PC-3 (cell line): Measurements from ENCODE around the gene CRY1. TPM values are rescaled to one million over a fixed set of nuclear protein-coding genes. Genes with fewer than 3 reads are reported as not detected.

Experiments used
- ATAC-seq: fragments of 200-7000 bp; cut with Tn5 transposase; 2 replicates; pipeline ENCODE4 v1.9.1; 2020; ENCODE audit warnings: mild to moderate bottlenecking, moderate library complexity
- BruUV-seq: library from RNA; stranded (reverse); fragments of 400-500 nt; replicated peaks from 2 replicates; lab custom pipeline; 2021; lab: Mats Ljungman, UMichigan
- CTCF ChIA-PET: fragments of 300-600 bp; sonication (Branson Sonifier 250); formaldehyde crosslinking; loops from one replicate; lab custom pipeline; 2022; ENCODE audit warnings: antibody characterized with exemption; lab: Charles Lee
- POLR2A ChIA-PET: fragments of 300-600 bp; sonication (Branson Sonifier 250); formaldehyde crosslinking; loops from one replicate; lab custom pipeline; 2022; ENCODE audit warnings: antibody characterized with exemption; ENCODE audit not compliant: unreplicated experiment; lab: Charles Lee
- DNase-seq: peaks from one replicate; pipeline ENCODE4 v3.0.0-alpha.2; 2015
- H2AFZ ChIP-seq: fragments of 300-600 bp; sonication (generic); 2 replicates; pipeline ENCODE4 v1.6.0; 2016; ENCODE audit warnings: antibody characterized with exemption, low read length
- H3F3A ChIP-seq: fragments of 300-600 bp; sonication (generic); one replicate; pipeline ENCODE4 v1.6.0; 2017; ENCODE audit warnings: antibody characterized with exemption, low read length, control low read depth, mild to moderate bottlenecking; ENCODE audit not compliant: unreplicated experiment
- H3K27ac ChIP-seq: fragments of 300-600 bp; sonication (generic); 2 replicates; pipeline ENCODE4 v1.5.1; 2016; ENCODE audit warnings: mild to moderate bottlenecking, low read length
- H3K27me3 ChIP-seq: fragments of 300-600 bp; sonication (generic); 2 replicates; pipeline ENCODE4 v1.6.1; 2016; ENCODE audit warnings: low read length, mixed read lengths
- H3K36me3 ChIP-seq: fragments of 300-600 bp; sonication (generic); 2 replicates; pipeline ENCODE4 v1.6.1; 2016; ENCODE audit warnings: low read depth, mixed run types, low read length, mixed read lengths
- H3K4me1 ChIP-seq: fragments of 300-600 bp; sonication (generic); 2 replicates; pipeline ENCODE4 v1.5.1; 2016; ENCODE audit warnings: low read length; ENCODE audit not compliant: insufficient read depth
- H3K4me2 ChIP-seq: fragments of 300-600 bp; sonication (generic); 2 replicates; pipeline ENCODE4 v1.6.0; 2016; ENCODE audit warnings: low read length
- H3K4me3 ChIP-seq: fragments of 300-600 bp; sonication (generic); 2 replicates; pipeline ENCODE4 v1.5.1; 2016; ENCODE audit warnings: mild to moderate bottlenecking, low read length, mixed read lengths
- H3K79me2 ChIP-seq: fragments of 300-600 bp; sonication (generic); 2 replicates; pipeline ENCODE4 v1.6.1; 2017; ENCODE audit warnings: low read length, mixed read lengths
- H3K9ac ChIP-seq: fragments of 300-600 bp; sonication (generic); 2 replicates; pipeline ENCODE4 v1.6.0; 2016; ENCODE audit warnings: mild to moderate bottlenecking, low read length
- H3K9me2 ChIP-seq: fragments of 300-600 bp; sonication (generic); replicated peaks from 2 replicates; pipeline ENCODE4 v1.6.1; 2016; ENCODE audit warnings: mixed run types, low read length, mixed read lengths
- H3K9me3 ChIP-seq: fragments of 300-600 bp; sonication (generic); 2 replicates; pipeline ENCODE4 v1.6.1; 2016; ENCODE audit warnings: low read length, mixed read lengths
- H4K20me1 ChIP-seq: fragments of 300-600 bp; sonication (generic); 2 replicates; pipeline ENCODE4 v1.6.1; 2016; ENCODE audit warnings: low read length, mixed read lengths
- EZH2 ChIP-seq: fragments of 300-600 bp; sonication (generic); IDR thresholded peaks from one replicate; pipeline ENCODE4 v1.6.1; 2017; ENCODE audit warnings: antibody characterized with exemption, mild to moderate bottlenecking, low read length; ENCODE audit not compliant: unreplicated experiment
- EZH2phosphoT487 ChIP-seq: fragments of 300-600 bp; sonication (generic); IDR thresholded peaks from 2 replicates; pipeline ENCODE4 v1.6.1; 2018; ENCODE audit warnings: mild to moderate bottlenecking, antibody characterized with exemption, low read length, borderline replicate concordance
- intact Hi-C: fragments of 100-400 bp; cut with micrococcal nuclease; formaldehyde crosslinking; loops from 2 replicates; pipeline ENCODE4 v1.9.0; 2023
- total RNA-seq: library from RNA; depleted of rRNA; stranded (reverse); fragments of >200 nt; gene quantifications from 2 replicates; pipeline ENCODE4 v1.2.3, GENCODE V29; 2014
- TF ChIP-seq, protein P1 (sequence below): fragments of 300-600 bp; sonication (generic); conservative IDR thresholded peaks from 2 replicates; pipeline ENCODE4 v1.5.1; 2017; ENCODE audit warnings: antibody characterized with exemption, low read depth, mild to moderate bottlenecking, low read length

Gene CRY1
- total RNA-seq, 1 experiment from 2014 or later = 32.0 TPM

DNA sequence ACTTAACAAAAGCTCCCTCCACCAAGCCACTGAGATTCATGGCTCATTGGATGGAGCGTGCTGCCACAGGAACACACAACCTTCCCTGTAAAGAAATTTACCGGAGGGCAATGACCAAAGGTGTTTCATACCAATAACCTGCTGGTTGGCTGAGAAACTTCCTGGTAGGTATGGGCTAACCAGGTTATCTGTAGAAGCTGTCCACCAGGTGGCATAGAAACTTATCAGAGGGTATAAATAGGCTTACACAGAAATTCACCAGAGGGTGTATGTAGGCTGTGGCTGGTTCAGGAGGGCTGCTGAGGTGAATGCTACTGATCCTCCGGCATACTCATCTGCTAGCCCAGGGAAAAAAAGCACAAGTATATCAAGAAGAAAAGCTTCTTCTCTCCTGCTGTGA is 79.3 kb downstream of the CRY1 start:
- H3F3A ChIP-seq = no peaks in the 10 kb centered on the region
- ChIA-PET CTCF (interaction anchor here (0.6 kb wide), 1 partner anchor 90 kb away, joined by 3 read pairs; no protein-coding TSS in a partner anchor), POLR2A (interaction anchor here (0.7 kb wide), 1 partner anchor 1508 kb away, joined by 3 read pairs; no protein-coding TSS in a partner anchor)
- H3K9me2 ChIP-seq = no peaks in the 10 kb centered on the region
- no peaks in the 10 kb centered on the region for H3K9me3 ChIP-seq
- no peaks in the 10 kb centered on the region for H3K36me3 ChIP-seq
- DNase-seq (peak; percentile 92), ATAC-seq (peak; percentile 100)
- no peak overlapping the region for H3K4me3 ChIP-seq
- H3K4me1 ChIP-seq = no peaks in the 10 kb centered on the region
- intact Hi-C loops = loop anchor here (1.0 to 5.0 kb wide), 2 partner anchors 43 to 90 kb away; no protein-coding TSS in a partner anchor
- no peak overlapping the region for H3K9ac ChIP-seq
- H3K4me2 ChIP-seq = no peak overlapping the region
- no peaks in the 10 kb centered on the region for H4K20me1 ChIP-seq
- H3K27ac ChIP-seq = no peak overlapping the region
- TF ChIP-seq EZH2phosphoT487 (no peak), EZH2 (no peak)
- TF ChIP-seq, protein P1, sequence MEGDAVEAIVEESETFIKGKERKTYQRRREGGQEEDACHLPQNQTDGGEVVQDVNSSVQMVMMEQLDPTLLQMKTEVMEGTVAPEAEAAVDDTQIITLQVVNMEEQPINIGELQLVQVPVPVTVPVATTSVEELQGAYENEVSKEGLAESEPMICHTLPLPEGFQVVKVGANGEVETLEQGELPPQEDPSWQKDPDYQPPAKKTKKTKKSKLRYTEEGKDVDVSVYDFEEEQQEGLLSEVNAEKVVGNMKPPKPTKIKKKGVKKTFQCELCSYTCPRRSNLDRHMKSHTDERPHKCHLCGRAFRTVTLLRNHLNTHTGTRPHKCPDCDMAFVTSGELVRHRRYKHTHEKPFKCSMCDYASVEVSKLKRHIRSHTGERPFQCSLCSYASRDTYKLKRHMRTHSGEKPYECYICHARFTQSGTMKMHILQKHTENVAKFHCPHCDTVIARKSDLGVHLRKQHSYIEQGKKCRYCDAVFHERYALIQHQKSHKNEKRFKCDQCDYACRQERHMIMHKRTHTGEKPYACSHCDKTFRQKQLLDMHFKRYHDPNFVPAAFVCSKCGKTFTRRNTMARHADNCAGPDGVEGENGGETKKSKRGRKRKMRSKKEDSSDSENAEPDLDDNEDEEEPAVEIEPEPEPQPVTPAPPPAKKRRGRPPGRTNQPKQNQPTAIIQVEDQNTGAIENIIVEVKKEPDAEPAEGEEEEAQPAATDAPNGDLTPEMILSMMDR = peak; percentile 81
- H3K79me2 ChIP-seq = no peaks in the 10 kb centered on the region
- H2AFZ ChIP-seq = no peak overlapping the region
- BruUV-seq = no TSS peak
- H3K27me3 ChIP-seq = no peaks in the 10 kb centered on the region

DNA sequence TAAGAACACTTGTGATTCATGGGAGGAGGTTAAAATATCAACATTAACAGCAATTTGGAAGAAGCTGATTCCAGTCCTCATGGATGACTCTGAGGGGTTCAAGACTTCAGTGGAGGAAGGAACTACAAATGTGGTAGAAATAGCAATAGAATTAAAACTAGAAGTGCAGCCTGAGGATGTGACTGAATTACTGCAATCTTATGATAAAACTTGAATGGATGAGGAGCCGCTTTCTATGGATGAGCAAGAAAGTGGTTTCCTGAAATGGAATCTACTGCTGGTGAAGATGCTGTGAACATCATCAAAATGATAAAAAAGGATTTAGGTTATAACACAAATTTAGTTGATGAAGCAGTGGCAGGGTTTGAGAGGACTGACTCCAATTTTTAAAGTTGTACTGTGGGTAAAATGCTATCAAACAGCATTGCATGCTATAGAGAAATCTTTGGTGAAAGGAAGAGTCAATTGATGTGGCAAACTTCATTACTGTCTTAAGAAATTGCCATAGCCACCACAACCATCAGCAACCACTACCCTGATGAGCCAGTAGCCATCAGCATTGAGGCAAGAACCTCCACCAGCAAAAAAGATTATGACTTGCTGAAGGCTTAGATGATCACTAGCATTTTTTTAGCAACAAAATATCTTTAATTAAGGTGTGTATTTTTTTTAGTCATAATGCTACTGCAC is 80.5 kb downstream of the CRY1 start:
- intact Hi-C loops = loop anchor here (5.0 kb wide), 1 partner anchor 44 kb away; no protein-coding TSS in a partner anchor
- TF ChIP-seq EZH2 (no peak), EZH2phosphoT487 (no peak)
- TF ChIP-seq, protein P1 = no peak
- no peaks in the 10 kb centered on the region for H3K9me2 ChIP-seq
- no peaks in the 10 kb centered on the region for H3K27me3 ChIP-seq
- ChIA-PET CTCF (interaction anchor here (0.6 kb wide), 1 partner anchor 535 kb away, joined by 5 read pairs; no protein-coding TSS in a partner anchor), POLR2A (no interaction called here)
- no peak overlapping the region for H2AFZ ChIP-seq
- H3K4me2 ChIP-seq = no peak overlapping the region
- H3K36me3 ChIP-seq = no peaks in the 10 kb centered on the region
- DNase-seq (no peak), ATAC-seq (no peak)
- H3K9me3 ChIP-seq = no peaks in the 10 kb centered on the region
- no peaks in the 10 kb centered on the region for H4K20me1 ChIP-seq
- H3K4me3 ChIP-seq = no peak overlapping the region
- H3K27ac ChIP-seq = no peak overlapping the region
- no peaks in the 10 kb centered on the region for H3K79me2 ChIP-seq
- H3F3A ChIP-seq = no peaks in the 10 kb centered on the region
- no peak overlapping the region for H3K9ac ChIP-seq
- no TSS peak for BruUV-seq
- no peaks in the 10 kb centered on the region for H3K4me1 ChIP-seq

DNA sequence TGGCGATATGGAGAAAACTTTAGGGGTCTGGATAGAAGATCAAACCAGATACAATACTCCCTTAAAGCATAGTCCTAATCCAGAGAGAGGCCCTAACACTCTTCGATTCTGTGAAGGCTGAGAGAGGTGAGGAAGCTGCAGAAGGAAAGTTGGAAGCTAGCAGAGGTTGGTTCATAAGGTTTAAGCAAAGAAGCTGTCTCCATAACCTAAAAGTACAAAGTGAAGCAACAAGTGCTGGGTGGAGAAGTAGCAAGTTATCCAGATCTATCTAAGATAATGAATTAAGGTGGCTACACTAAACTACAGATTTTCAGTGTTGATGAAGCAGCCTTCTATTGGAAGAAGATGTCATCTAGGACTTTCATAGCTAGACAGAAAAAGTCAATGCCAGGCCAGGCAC is 81.8 kb downstream of the CRY1 start:
- Histone ChIP-seq H4K20me1 (no peaks in the 10 kb centered on the region), H3K27me3 (no peaks in the 10 kb centered on the region), H3K4me1 (no peaks in the 10 kb centered on the region), H3K9me2 (no peaks in the 10 kb centered on the region), H3K79me2 (no peaks in the 10 kb centered on the region), H3F3A (no peaks in the 10 kb centered on the region), H3K9me3 (no peaks in the 10 kb centered on the region), H3K4me2 (no peak overlapping the region), H3K9ac (no peak overlapping the region), H3K36me3 (no peaks in the 10 kb centered on the region), H3K27ac (no peak overlapping the region), H3K4me3 (no peak overlapping the region), H2AFZ (no peak overlapping the region)
- ATAC-seq (no peak), DNase-seq (no peak)
- POLR2A ChIA-PET = no interaction called here
- no peak for TF ChIP-seq EZH2
- TF ChIP-seq EZH2phosphoT487 = no peak
- TF ChIP-seq, protein P1 = no peak
- intact Hi-C loops = loop anchor here (5.0 kb wide), 1 partner anchor 46 kb away; no protein-coding TSS in a partner anchor
- CTCF ChIA-PET = no interaction called here
- no TSS peak for BruUV-seq
